ENCODE measurements around the gene OR3A2.
"Not testable (repeated sequence)": the region's sequence is repeated elsewhere in the genome, so short reads cannot be mapped to it uniquely, and the experiment has no call there.

OR3A2 gene

GRCh38 chr17:3385869-3386816 lies at the start of gene OR3A2:
Gene OR3A2, minus strand, starts transcription at chr17:3386308.
- DNase-seq (ENCODE audit: insufficient read length, low spot score) (no peak), FAIRE-seq (no peak)

- peak; percentile 59 for FAIRE-seq
Observed at GRCh38 chr17:3433741-3434140, 47.6 kb upstream of the OR3A2 start, which contains the start of gene OR1E2. Gene OR1E2, minus strand, starts transcription at chr17:3433841. Its CDS starts 0 bp downstream, at chr17:3433841.

GRCh38 chr17:3433215-3433614 lies 47.1 kb upstream of the OR3A2 start:
- FAIRE-seq = peak; percentile 93
- DNase-seq (ENCODE audit: insufficient read length, low spot score) = not testable (repeated sequence)

More at GRCh38 chr17:3433741-3434140, 47.6 kb upstream of the OR3A2 start, which contains the start of gene OR1E2:
- no peak for DNase-seq (ENCODE audit: insufficient read length, low spot score)

- FAIRE-seq = no peak
- no peak for DNase-seq (ENCODE audit: insufficient read length, low spot score)
Observed at GRCh38 chr17:3418222-3418621, 32.1 kb upstream of the OR3A2 start.

- no peak for DNase-seq (ENCODE audit: insufficient read length, low spot score)
- FAIRE-seq = no peak
Observed at GRCh38 chr17:3415610-3416009, 29.5 kb upstream of the OR3A2 start.

GRCh38 chr17:3412216-3412615 lies 26.1 kb upstream of the OR3A2 start:
- FAIRE-seq; DNase-seq (ENCODE audit: insufficient read length, low spot score): not testable (repeated sequence)

GRCh38 chr17:3411070-3411469 lies 25.0 kb upstream of the OR3A2 start, which contains the start of gene OR3A3:
Gene OR3A3, plus strand, starts transcription at chr17:3411370.
- FAIRE-seq = no peak
- no peak for DNase-seq (ENCODE audit: insufficient read length, low spot score)

- not testable (repeated sequence) for FAIRE-seq; DNase-seq (ENCODE audit: insufficient read length, low spot score)
Observed at GRCh38 chr17:3403856-3404255, 17.7 kb upstream of the OR3A2 start.

GRCh38 chr17:3401786-3402185 lies 15.7 kb upstream of the OR3A2 start:
- FAIRE-seq (no peak), DNase-seq (ENCODE audit: insufficient read length, low spot score) (no peak)

- FAIRE-seq (no peak), DNase-seq (ENCODE audit: insufficient read length, low spot score) (no peak)
Observed at GRCh38 chr17:3400055-3400454, 13.9 kb upstream of the OR3A2 start.

- DNase-seq (ENCODE audit: insufficient read length, low spot score) = no peak
- no peak for FAIRE-seq
Observed at GRCh38 chr17:3398310-3398709, 12.2 kb upstream of the OR3A2 start, which contains the start of gene OR1E1. Gene OR1E1, minus strand, starts transcription at chr17:3398410. Its CDS starts 0 bp downstream, at chr17:3398410.

- not testable (repeated sequence) for DNase-seq (ENCODE audit: insufficient read length, low spot score)
- peak; percentile 96 for FAIRE-seq
Observed at GRCh38 chr17:3397801-3398200, 11.7 kb upstream of the OR3A2 start.

GRCh38 chr17:3389791-3390190 lies 3.7 kb upstream of the OR3A2 start:
- no peak for FAIRE-seq
- DNase-seq (ENCODE audit: insufficient read length, low spot score) = no peak

GRCh38 chr17:3381957-3382356 lies 4.2 kb downstream of the OR3A2 start:
- DNase-seq (ENCODE audit: insufficient read length, low spot score) (no peak), FAIRE-seq (no peak)

- no peak for FAIRE-seq
Observed at GRCh38 chr17:3378321-3378720, 7.8 kb downstream of the OR3A2 start.

GRCh38 chr17:3371167-3371566 lies 14.9 kb downstream of the OR3A2 start:
- FAIRE-seq = not testable (repeated sequence)

More at GRCh38 chr17:3378321-3378720, 7.8 kb downstream of the OR3A2 start:
- DNase-seq (ENCODE audit: insufficient read length, low spot score) = no peak

GRCh38 chr17:3342782-3343181 lies 43.3 kb downstream of the OR3A2 start:
- DNase-seq (ENCODE audit: insufficient read length, low spot score); FAIRE-seq: not testable (repeated sequence)

More at GRCh38 chr17:3371167-3371566, 14.9 kb downstream of the OR3A2 start:
- not testable (repeated sequence) for DNase-seq (ENCODE audit: insufficient read length, low spot score)

GRCh38 chr17:3335876-3336275 lies 50.2 kb downstream of the OR3A2 start:
- FAIRE-seq (peak; percentile 69), DNase-seq (ENCODE audit: insufficient read length, low spot score) (no peak)

- no peak for FAIRE-seq
- DNase-seq (ENCODE audit: insufficient read length, low spot score) = no peak
Observed at GRCh38 chr17:3318336-3318735, 67.8 kb downstream of the OR3A2 start.

GRCh38 chr17:3316836-3317235 lies 69.3 kb downstream of the OR3A2 start:
- FAIRE-seq (no peak), DNase-seq (ENCODE audit: insufficient read length, low spot score) (no peak)

- no peak for FAIRE-seq
- DNase-seq (ENCODE audit: insufficient read length, low spot score) = no peak
Observed at GRCh38 chr17:3308603-3309002, 77.5 kb downstream of the OR3A2 start.

GRCh38 chr17:3298260-3298659 lies 87.8 kb downstream of the OR3A2 start, which contains the start of gene OR3A1:
Gene OR3A1, minus strand, starts transcription at chr17:3298360. Its CDS starts 5,778 bp downstream, at chr17:3292582.
- no peak for DNase-seq (ENCODE audit: insufficient read length, low spot score)
- FAIRE-seq = no peak

Data from HTR-8/SVneo (cell line).